OCI-M2 (cell line): Measurements from ENCODE around the gene ASMTL.
"Not testable (repeated sequence)": the region's sequence is repeated elsewhere in the genome, so short reads cannot be mapped to it uniquely, and the experiment has no call there.

ENCODE experiments used
- DNase-seq: peaks from one replicate; lab custom pipeline; 2025; ENCODE audit not compliant: unreplicated experiment; lab: John Stamatoyannopoulos, UW

The ASMTL gene

DNA sequence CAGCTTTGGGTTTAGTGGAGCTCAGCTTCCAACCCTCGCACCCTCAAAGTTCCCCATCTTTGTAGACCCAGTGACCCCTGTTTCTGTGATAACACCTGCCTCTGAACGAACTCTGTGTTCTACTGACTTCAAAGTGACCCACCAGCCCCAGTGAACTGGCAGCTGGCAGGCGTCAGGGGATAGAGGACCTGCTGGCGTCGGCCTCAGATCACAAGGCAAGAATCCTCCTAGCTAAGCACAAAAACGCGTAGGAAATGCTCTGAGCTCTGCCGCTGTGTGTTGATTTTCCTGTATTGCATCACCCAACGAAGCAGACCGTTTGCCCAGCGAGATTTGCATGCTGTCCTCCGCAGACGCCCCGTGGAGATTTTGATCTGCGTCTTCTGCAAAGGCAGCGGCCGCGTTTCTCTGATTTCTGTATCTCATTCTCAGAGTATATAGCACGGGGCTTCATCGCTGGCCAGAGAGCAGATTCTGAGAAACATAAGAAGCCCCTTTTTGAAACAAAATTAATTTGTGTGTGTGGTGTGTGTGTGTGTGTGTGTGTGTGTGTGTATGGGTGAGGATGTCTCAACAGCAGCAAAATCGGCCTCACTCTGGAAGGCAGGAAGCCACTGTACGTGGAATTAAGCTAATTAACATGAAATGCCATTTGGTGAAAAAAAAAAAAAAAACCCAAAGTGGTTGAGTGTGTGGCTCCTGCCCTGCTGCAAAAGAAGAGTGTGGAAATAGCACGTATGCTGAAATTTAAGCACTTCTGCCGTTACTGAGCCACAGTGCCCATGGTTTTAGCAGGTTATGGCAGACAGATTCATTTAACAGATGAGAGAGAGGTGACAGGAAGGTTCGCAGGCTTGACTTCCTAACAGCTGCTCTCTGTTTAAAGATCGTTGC is 29.2 kb upstream of the ASMTL start:
- no peak for DNase-seq

DNA sequence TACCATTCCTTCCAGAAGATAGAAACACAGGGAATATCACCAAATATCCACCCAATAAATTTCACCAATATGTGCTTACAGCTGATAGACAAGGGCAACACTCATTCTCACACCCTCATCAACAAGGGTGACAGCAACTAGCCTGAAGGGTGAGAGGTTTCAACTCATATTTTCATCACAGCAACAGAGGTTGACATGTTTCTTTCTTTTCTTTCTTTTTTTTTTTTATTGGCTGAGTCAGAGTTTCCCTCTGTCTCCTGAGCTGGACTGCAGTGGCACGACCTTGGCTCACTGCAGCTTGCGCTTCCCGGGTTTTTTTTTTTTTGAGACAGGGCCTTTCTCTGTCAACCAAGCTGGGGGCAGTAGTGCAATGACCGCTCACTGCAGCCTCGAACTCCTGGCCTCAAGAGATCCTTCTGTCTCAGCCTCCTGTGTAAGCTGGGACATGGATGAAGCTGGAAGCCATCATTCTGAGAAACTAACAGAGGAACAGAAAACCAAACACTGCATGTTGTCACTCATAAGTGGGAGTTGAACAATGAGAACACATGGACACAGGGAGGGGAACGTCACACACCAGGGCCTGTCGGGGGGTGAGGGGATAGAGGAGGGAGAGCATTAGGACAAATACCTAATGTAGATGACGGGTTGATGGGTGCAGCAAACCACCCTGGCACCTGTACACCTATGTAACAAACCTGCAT is 27.5 kb upstream of the ASMTL start:
- no peak for DNase-seq

DNA sequence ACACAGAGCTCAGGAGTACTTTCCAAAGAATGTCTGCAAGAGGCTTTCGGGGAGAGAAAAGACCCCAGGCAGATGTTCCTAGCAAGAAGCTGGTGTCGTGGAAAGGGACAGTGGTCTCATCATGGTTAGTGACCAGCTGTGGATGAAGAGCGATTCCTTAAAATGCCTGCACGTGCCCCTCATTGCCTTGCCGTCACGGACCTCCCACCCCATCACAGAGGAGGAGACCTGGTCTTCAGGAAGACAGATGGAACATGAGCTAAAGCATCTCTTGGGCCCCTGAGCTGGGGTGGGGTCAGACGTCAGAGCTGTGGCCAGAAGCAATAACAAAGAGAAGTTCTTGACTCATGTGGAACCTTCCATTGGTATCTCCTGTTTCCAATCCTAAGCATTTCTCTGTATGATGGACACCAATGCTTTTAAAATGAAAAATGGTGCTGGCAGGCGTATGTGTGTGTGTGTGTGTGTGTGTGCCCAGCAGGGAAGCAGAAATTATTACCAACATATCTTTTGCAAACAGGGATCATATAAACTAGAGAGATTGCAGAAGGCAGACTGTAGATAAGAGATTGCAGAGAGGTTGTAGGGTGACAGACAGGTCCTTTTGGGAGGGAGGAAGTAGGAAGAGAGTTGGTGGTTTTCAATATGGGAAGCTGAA is 25.2 kb upstream of the ASMTL start:
- DNase-seq, result no peak

- DNase-seq, result no peak
Measured at GRCh38 chrX:1477229-1477628, 24.5 kb upstream of the ASMTL start.

DNA sequence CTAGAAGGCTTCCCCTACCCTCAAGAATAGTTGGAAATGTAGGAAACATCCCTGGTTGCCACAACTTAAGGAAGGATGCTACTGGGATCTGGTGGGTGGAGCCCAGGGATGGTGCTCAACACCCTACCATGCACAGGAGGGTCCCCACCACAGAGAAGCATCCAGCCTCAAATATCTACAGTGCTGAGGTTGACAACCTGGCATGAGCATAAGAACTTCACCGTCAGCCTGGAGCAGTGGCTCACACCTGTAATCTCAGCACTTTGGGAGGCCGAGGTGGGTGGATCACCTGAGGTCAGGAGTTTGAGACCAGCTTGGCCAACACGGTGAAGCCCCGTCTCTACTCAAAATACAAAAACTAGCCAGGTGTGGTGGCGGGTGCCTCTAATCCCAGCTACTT is 24.0 kb upstream of the ASMTL start:
- no peak for DNase-seq

DNA sequence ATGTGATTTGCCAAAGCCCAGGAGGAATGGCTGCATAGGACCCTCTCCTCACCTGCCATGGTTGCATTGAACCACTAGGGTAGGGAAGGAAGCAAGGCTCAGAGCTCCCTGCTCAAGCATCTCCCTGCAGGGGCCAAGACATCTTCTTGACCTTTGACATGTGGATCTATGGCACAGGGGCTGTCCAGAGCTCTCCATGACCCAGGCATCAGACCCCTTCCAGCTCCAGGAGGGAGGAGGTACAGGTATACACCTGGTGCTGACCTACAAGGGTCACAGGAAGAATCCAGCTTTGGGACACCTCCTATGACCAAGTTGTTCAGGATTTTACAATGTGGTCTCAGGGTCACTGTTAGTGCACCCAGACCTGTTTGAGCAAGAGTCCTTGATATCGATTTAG is 23.2 kb upstream of the ASMTL start:
- DNase-seq, result no peak

GRCh38 chrX:1475481-1475880 is 22.8 kb upstream of the ASMTL start:
- DNase-seq, result no peak

- DNase-seq, result not testable (repeated sequence)
Measured at GRCh38 chrX:1474593-1474992, 21.9 kb upstream of the ASMTL start.

DNA sequence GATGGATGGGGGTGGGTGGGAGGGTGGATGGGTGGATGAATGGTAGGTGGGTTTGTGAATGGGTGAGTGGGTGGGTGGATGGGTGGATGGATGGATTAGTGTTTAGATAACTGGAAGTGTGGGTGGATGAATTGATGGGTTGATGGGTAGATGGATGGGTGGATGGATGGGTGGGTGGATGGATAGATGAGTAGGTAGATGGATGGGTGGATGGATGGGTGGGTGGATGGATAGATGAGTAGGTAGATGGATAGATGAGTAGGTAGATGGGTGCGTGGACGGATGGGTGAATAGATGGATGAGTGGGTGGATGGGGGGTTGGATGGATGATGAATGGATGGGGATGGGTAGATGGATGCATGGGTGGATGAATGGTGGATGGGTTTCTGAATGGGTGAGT is 20.3 kb upstream of the ASMTL start:
- no peak for DNase-seq

- DNase-seq, result no peak
Measured at GRCh38 chrX:1468250-1468772, 15.6 kb upstream of the ASMTL start.

DNA sequence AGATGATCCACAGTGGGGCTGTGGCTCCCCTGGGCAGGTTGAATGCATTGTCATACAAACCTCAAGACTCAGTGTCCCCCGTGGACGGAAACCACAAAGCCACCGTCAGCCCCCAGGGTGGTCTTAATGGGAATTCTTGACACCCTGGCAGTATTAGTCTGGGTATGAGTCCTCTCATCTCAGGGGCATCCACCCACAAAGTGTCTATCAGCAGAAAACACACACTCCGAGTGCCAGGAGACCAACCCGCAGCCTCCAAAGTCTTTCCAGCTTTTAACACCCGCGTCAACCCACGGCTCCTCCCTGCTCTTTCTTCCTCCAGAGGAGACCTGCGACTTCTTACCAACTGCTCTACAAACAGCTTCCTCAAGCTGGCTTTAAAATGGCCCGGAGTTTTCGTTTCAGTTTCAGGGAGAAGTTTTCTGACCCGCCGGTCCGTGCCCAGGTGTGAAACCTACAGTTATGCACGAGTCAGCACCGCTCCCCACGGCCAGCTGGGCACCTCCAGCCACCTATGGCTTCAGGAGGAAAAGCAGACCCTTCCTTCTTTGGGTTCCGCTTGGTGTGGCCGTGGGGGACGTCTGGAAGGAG is 14.4 kb upstream of the ASMTL start:
- DNase-seq, result no peak

DNA sequence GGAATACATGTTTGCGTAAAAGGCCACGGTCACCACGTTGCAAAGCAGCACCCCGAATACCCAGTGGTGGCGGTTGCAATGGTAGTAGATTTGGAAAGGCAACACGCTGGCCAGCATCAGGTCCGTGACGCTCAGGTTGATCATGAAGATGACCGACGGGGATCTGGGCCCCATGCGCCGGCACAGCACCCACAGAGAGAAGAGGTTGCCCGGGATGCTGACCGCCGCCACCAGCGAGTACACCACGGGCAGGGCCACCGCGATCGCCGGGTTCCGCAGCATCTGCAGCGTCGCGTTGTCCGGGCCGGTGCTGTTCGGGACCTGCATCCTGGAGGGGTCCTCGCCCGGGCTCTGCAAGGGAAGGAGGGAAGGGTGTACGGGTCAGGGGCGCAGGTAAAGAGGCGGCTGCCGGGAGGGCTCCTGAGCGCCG is 13.5 kb upstream of the ASMTL start:
- no peak for DNase-seq

GRCh38 chrX:1465286-1466231 is 12.8 kb upstream of the ASMTL start:
- DNase-seq, result no peak

GRCh38 chrX:1464971-1465285 is 12.2 kb upstream of the ASMTL start:
- no peak for DNase-seq

DNA sequence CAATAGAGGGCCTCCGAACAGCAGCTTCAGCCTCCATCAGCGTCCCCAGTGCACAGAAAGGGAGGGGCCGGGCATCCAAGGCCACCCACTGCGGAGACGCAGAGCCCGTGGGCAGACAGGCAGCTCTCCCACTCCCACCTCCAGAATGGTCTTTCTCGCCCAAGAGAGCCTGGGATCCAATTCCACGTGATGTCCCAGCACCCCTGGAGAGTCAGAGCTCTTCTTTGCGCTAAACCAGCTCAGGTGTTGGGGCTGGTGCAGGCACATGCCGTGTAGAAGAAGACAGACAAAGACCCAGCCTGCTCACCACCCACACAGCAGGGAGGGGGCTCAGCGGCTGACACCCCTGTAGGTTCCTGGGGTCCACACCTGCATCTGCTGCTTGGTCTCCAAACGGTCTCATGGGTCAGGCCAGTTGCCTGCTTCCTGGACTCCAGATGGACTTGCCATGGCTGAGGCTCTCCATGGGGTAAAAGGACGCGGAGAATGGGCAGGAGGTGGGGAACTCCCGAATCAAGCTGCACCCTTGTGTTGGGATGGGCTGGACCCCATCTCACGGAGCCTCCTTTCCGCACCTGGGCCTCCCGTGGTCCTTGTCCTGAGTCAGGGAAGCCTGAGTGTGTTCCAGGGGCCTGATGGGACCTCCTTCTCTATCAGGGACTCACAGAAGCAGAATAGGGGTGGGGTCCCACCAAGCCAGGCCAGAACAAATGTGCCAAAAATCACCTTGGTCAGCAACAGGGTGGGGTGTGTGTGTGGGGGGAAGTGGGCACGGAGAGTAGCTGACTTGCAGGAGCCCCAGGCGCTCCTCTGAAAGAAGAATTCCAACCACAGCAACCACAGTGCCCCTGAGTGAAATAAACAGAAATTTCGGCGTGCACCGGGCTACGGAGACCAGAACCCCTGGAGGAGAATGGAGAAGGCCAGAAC is 11.6 kb upstream of the ASMTL start:
- no peak for DNase-seq

DNA sequence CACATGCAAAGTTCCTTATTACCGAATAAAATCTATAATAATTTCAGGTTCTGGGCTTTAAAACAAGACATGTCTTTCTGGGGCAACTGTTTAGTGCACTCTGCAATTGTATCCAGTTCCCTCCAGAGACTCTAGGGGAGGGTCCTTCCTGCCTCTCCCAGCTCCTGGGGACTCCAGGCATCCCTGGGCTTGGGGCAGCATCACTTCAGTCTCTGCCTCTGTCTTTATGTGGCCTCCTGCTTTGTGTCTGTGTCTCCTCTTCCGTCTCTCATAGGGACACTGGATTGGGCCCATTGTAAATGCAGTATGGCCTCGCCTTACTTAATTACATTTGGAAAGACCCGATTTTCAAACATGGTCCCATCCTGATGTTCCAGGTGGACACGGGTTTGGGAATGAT is 10.9 kb upstream of the ASMTL start:
- DNase-seq, result no peak

DNA sequence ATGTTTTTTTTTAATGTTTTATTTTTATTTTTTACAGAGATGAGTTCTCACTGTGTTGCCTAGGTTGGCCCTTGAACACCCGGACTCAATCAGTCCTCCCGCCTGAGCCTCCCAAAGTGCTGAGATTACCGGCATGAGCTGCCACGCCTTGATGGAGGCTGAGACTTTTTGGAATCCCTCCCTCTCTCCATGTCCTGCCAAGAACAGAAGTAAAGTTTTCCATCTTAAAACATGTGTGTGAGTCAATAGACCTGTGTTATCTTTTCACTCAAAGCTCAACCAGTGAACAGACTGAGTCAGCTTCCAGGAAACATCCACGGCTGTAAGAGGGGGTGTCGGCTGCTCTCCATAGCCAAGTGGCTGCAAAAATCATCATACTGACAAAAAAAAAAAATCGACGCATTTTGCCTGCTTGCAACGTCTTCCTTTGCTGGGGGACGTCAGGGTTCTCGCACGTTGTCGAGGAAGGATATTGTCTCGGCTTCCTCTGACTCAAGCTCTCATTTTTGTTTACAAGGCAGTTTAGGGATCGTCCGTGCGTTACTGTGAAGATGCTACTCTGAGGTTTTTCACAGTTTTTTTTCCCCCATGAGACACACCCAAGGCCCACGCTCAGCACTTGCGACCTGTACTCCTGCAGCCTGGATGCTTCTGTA is 10.0 kb upstream of the ASMTL start:
- no peak for DNase-seq

GRCh38 chrX:1462110-1462509 is 9.4 kb upstream of the ASMTL start:
- DNase-seq, result no peak

DNA sequence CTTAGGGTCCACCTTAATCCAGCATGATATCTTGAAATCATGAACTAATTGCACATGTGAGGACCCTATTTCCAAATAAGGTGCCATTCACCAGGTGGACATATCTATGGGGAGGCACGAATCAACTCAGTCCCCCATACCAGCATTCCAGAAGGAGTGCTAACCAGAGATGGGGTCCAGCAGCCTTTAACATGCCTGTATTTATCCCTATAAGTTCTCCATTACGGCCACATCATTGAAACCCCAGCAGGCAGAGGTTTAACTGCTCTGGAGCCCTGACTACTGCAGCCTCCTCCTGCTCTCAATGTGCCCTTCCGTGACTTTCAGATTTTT is 3.2 kb upstream of the ASMTL start:
- DNase-seq, result no peak
